Measurements from ENCODE around the gene FAM221B.
A peak's percentile ranks its signal among the peaks of the same experiment; 100 is the strongest.

Gene FAM221B

GRCh38 chr9:35836595-35836994 lies 8.1 kb upstream of the FAM221B start:
- Histone ChIP-seq H3K4me1 (peaks cover 6% of the 10 kb centered on the region), H3K4me2 (ENCODE audit: low read length) (no peak overlapping the region), H3K9ac (no peak overlapping the region), H3K27me3 (ENCODE audit: control insufficient read depth, insufficient read depth, low read length) (no peaks in the 10 kb centered on the region), H3K36me3 (ENCODE audit: control insufficient read depth, insufficient read depth, low read length) (no peaks in the 10 kb centered on the region), H3K79me2 (no peaks in the 10 kb centered on the region), H3K27ac (no peak overlapping the region), H3K9me3 (ENCODE audit: control insufficient read depth, low read length) (no peaks in the 10 kb centered on the region), H3K4me3 (ENCODE audit: low read depth, low read length) (no peak overlapping the region), H2AFZ (no peak overlapping the region)
- no peak for TF ChIP-seq CTCF (IDR thresholded peaks at IDR 0.05)

GRCh38 chr9:35835766-35836165 lies 7.2 kb upstream of the FAM221B start:
- Histone ChIP-seq H3K4me3 (ENCODE audit: low read depth, low read length) (no peak overlapping the region), H2AFZ (no peak overlapping the region), H3K9me3 (ENCODE audit: control insufficient read depth, low read length) (no peaks in the 10 kb centered on the region), H3K27ac (no peak overlapping the region), H3K4me1 (peaks cover 6% of the 10 kb centered on the region), H3K9ac (no peak overlapping the region), H3K36me3 (ENCODE audit: control insufficient read depth, insufficient read depth, low read length) (no peaks in the 10 kb centered on the region), H3K27me3 (ENCODE audit: control insufficient read depth, insufficient read depth, low read length) (no peaks in the 10 kb centered on the region), H3K79me2 (no peaks in the 10 kb centered on the region), H3K4me2 (ENCODE audit: low read length) (no peak overlapping the region)
- TF ChIP-seq CTCF (IDR thresholded peaks at IDR 0.05), result no peak

- H3K9me3 ChIP-seq (ENCODE audit: control insufficient read depth, low read length), result no peaks in the 10 kb centered on the region
- no peaks in the 10 kb centered on the region for H3K36me3 ChIP-seq (ENCODE audit: control insufficient read depth, insufficient read depth, low read length)
- no peak overlapping the region for H3K4me3 ChIP-seq (ENCODE audit: low read depth, low read length)
- peaks cover 6% of the 10 kb centered on the region for H3K4me1 ChIP-seq
- H3K79me2 ChIP-seq, result no peaks in the 10 kb centered on the region
- H2AFZ ChIP-seq, result no peak overlapping the region
- H3K4me2 ChIP-seq (ENCODE audit: low read length), result no peak overlapping the region
- no peaks in the 10 kb centered on the region for H3K27me3 ChIP-seq (ENCODE audit: control insufficient read depth, insufficient read depth, low read length)
- TF ChIP-seq CTCF (IDR thresholded peaks at IDR 0.05), result peak; percentile 25
- no peak overlapping the region for H3K9ac ChIP-seq
- no peak overlapping the region for H3K27ac ChIP-seq
Observed at GRCh38 chr9:35835216-35835632, 6.7 kb upstream of the FAM221B start.

GRCh38 chr9:35834260-35835215 lies 6.0 kb upstream of the FAM221B start:
- no peaks in the 10 kb centered on the region for H3K9me3 ChIP-seq (ENCODE audit: control insufficient read depth, low read length)
- H3K27ac ChIP-seq, result no peak overlapping the region
- no peak overlapping the region for H3K4me3 ChIP-seq (ENCODE audit: low read depth, low read length)
- H3K79me2 ChIP-seq, result peaks cover 3% of the 10 kb centered on the region
- TF ChIP-seq CTCF (IDR thresholded peaks at IDR 0.05), result no peak
- peaks cover 8% of the 10 kb centered on the region for H3K4me1 ChIP-seq
- H3K27me3 ChIP-seq (ENCODE audit: control insufficient read depth, insufficient read depth, low read length), result no peaks in the 10 kb centered on the region
- no peak overlapping the region for H2AFZ ChIP-seq
- no peak overlapping the region for H3K9ac ChIP-seq
- no peaks in the 10 kb centered on the region for H3K36me3 ChIP-seq (ENCODE audit: control insufficient read depth, insufficient read depth, low read length)
- no peak overlapping the region for H3K4me2 ChIP-seq (ENCODE audit: low read length)
